ENCODE results near the gene HSPB9. TPM values are rescaled to one million over a fixed set of nuclear protein-coding genes. Genes with fewer than 3 reads are reported as not detected.
A peak's percentile ranks its signal among the peaks of the same experiment; 100 is the strongest.

The HSPB9 gene
- under 1 TPM; 0.09 to 0.11 TPM for total RNA-seq

GRCh38 chr17:42122371-42123303 lies at the start of gene HSPB9:
TSS of gene HSPB9 (plus strand) at chr17:42122804. CDS start at chr17:42122851, 47 bp downstream.
- intact Hi-C loops (cut with DNase I, micrococcal nuclease): no loop called here
- peak within 1 kb of the TSS; percentile 70 for H3K4me3 Mint-ChIP-seq
- no peak for DNase-seq
- peaks cover 23% of the 10 kb centered on the region for H3K4me1 Mint-ChIP-seq
- H3K9me3 Mint-ChIP-seq (ENCODE audit: low read depth): no peaks in the 10 kb centered on the region
- ChIA-PET CTCF (interaction anchor here (0.6 to 1.0 kb wide), 4 partner anchors 39 to 1379 kb away, joined by 3 to 5 read pairs (median 4); no protein-coding TSS in a partner anchor), POLR2A (no interaction called here)
- ATAC-seq: no peak
- H3K36me3 Mint-ChIP-seq (ENCODE audit: low read depth): peaks cover 28% of the 10 kb centered on the region
- H3K27ac Mint-ChIP-seq: no peak within 1 kb of the TSS
- H3K27me3 Mint-ChIP-seq: no peaks in the 10 kb centered on the region

DNA sequence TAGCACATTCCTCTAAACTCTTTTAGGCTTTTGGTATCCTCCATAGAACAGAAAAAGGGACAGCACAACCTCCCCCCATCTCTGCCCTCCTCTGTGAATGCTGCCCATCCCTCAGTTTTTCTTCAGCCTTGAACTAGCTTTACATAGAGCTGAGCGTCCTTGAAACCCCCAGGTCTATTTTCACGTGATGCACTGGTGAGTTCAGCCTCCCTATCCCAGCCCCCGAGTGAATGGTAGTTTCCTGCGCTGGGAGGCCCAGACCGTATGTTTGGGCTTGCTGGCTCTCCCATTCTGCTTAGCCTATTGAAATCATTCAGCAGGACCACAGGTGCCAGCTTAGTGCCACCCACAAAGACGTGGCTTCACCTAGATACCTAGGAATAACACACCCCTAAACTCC lies 46.8 kb upstream of the HSPB9 start:
- ChIA-PET CTCF (no interaction called here), POLR2A (no interaction called here)
- Mint-ChIP-seq H3K36me3 (ENCODE audit: low read depth) (no peaks in the 10 kb centered on the region), H3K4me3 (no peak overlapping the region), H3K9me3 (ENCODE audit: low read depth) (no peaks in the 10 kb centered on the region), H3K27me3 (peaks cover 15% of the 10 kb centered on the region), H3K4me1 (peaks cover 6% of the 10 kb centered on the region), H3K27ac (no peak overlapping the region)
- no peak for DNase-seq
- intact Hi-C loops (cut with DNase I, micrococcal nuclease): no loop called here
- no peak for ATAC-seq

GRCh38 chr17:42076797-42077559 lies 45.6 kb upstream of the HSPB9 start:
- DNase-seq (no peak), ATAC-seq (no peak)
- POLR2A ChIA-PET: no interaction called here
- H3K4me3 Mint-ChIP-seq: no peak overlapping the region
- H3K36me3 Mint-ChIP-seq (ENCODE audit: low read depth): no peaks in the 10 kb centered on the region
- intact Hi-C loops (cut with DNase I, micrococcal nuclease): no loop called here
- no peak overlapping the region for H3K27ac Mint-ChIP-seq
- H3K4me1 Mint-ChIP-seq: peaks cover 2% of the 10 kb centered on the region
- CTCF ChIA-PET: interaction anchor here (0.7 to 1.1 kb wide), 3 partner anchors 9 to 127 kb away, joined by 3 to 4 read pairs (median 4); no protein-coding TSS in a partner anchor
- no peaks in the 10 kb centered on the region for H3K9me3 Mint-ChIP-seq (ENCODE audit: low read depth)
- H3K27me3 Mint-ChIP-seq: peaks cover 7% of the 10 kb centered on the region

GRCh38 chr17:42077755-42078154 lies 44.8 kb upstream of the HSPB9 start:
- CTCF ChIA-PET: no interaction called here
- peaks cover 6% of the 10 kb centered on the region for H3K27me3 Mint-ChIP-seq
- ATAC-seq (no peak), DNase-seq (no peak)
- H3K4me1 Mint-ChIP-seq: no peaks in the 10 kb centered on the region
- no peak overlapping the region for H3K4me3 Mint-ChIP-seq
- POLR2A ChIA-PET: no interaction called here
- H3K36me3 Mint-ChIP-seq (ENCODE audit: low read depth): no peaks in the 10 kb centered on the region
- intact Hi-C loops (cut with DNase I, micrococcal nuclease): no loop called here
- no peak overlapping the region for H3K27ac Mint-ChIP-seq
- no peaks in the 10 kb centered on the region for H3K9me3 Mint-ChIP-seq (ENCODE audit: low read depth)

DNA sequence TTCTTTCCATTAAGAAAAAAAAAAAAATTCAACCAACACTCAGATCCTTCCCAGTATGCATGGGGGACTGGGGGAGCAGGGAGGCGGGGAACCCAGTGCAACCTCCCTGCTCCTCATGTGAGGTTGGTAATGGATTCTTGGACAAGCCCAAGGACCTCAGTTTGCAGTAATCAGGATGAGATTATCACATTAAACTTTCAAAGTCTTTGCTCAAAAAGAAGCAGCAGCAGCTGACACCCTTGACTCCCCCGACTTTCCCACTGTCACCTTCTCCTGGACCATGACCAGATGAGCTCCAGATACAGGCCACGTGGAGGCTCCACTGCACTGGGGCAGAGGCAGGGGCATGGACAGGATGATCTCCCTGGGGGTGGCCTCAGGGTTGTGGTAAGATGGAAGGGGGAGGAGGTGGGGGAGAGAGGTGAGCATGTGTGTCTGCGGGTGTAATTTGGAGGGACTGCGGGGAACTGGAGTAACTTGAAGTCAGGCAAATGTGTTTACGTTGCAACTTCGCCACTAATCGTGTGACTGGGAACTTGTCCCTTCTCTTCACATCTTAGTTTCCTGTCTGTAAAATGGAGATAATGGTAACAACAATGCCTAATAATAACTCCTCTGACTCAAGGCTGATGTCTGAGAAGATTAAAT lies 44.1 kb upstream of the HSPB9 start:
- H3K4me3 Mint-ChIP-seq: no peak overlapping the region
- no peaks in the 10 kb centered on the region for H3K4me1 Mint-ChIP-seq
- no peak overlapping the region for H3K27ac Mint-ChIP-seq
- peaks cover 4% of the 10 kb centered on the region for H3K27me3 Mint-ChIP-seq
- POLR2A ChIA-PET: no interaction called here
- intact Hi-C loops (cut with DNase I, micrococcal nuclease): no loop called here
- ATAC-seq: no peak
- CTCF ChIA-PET: interaction anchor here (1.1 kb wide), 1 partner anchor 13 kb away, joined by 3 read pairs; no protein-coding TSS in a partner anchor
- H3K9me3 Mint-ChIP-seq (ENCODE audit: low read depth): no peaks in the 10 kb centered on the region
- H3K36me3 Mint-ChIP-seq (ENCODE audit: low read depth): no peaks in the 10 kb centered on the region
- DNase-seq: no peak

DNA sequence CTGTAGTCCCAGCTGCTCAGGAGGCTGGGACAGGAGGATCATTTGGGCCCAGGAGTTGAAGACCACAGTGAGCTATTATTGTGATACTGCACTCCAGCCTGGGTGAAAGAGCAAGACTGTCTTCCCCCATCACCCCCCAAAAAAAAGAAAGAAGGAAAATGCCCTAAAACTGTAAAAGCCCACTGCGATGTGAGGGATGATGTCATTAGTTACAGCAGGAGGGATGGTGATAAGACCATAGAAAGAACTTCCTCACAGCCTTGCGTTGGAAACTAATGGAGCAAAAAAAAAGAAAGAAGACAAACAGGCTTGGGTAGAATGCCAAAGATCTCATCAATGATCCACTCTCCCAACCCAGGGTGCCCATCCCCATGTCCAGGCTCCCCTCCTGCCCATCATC lies 43.1 kb upstream of the HSPB9 start:
- Mint-ChIP-seq H3K4me3 (no peak overlapping the region), H3K27me3 (no peaks in the 10 kb centered on the region), H3K4me1 (no peaks in the 10 kb centered on the region), H3K36me3 (ENCODE audit: low read depth) (no peaks in the 10 kb centered on the region), H3K27ac (no peak overlapping the region), H3K9me3 (ENCODE audit: low read depth) (no peaks in the 10 kb centered on the region)
- ChIA-PET POLR2A (interaction anchor here (0.6 kb wide), 1 partner anchor 209 kb away, joined by 6 read pairs; the partner anchor contains the start of gene STAT5A), CTCF (interaction anchor here (1.1 to 1.7 kb wide), 2 partner anchors 12 to 14 kb away, joined by 3 to 10 read pairs; no protein-coding TSS in a partner anchor)
- intact Hi-C loops (cut with DNase I, micrococcal nuclease): no loop called here
- no peak for ATAC-seq
- no peak for DNase-seq

GRCh38 chr17:42081516-42082129 lies 41.0 kb upstream of the HSPB9 start:
- Mint-ChIP-seq H3K9me3 (ENCODE audit: low read depth) (no peaks in the 10 kb centered on the region), H3K27me3 (no peaks in the 10 kb centered on the region), H3K36me3 (ENCODE audit: low read depth) (no peaks in the 10 kb centered on the region), H3K4me1 (no peaks in the 10 kb centered on the region), H3K4me3 (no peak overlapping the region), H3K27ac (no peak overlapping the region)
- ATAC-seq (no peak), DNase-seq (no peak)
- ChIA-PET POLR2A (no interaction called here), CTCF (interaction anchor here (1.7 kb wide), 1 partner anchor 14 kb away, joined by 10 read pairs; no protein-coding TSS in a partner anchor)
- intact Hi-C loops (cut with DNase I, micrococcal nuclease): no loop called here

GRCh38 chr17:42087042-42087701 lies 35.4 kb upstream of the HSPB9 start:
- no peak for ATAC-seq
- Mint-ChIP-seq H3K4me1 (no peaks in the 10 kb centered on the region), H3K9me3 (ENCODE audit: low read depth) (no peaks in the 10 kb centered on the region), H3K27me3 (peaks cover 2% of the 10 kb centered on the region), H3K27ac (no peak overlapping the region), H3K4me3 (no peak overlapping the region), H3K36me3 (ENCODE audit: low read depth) (no peaks in the 10 kb centered on the region)
- intact Hi-C loops (cut with DNase I, micrococcal nuclease): no loop called here
- CTCF ChIA-PET: interaction anchor here (0.6 to 0.9 kb wide), 3 partner anchors 19 to 628 kb away, joined by 3 to 4 read pairs (median 3); no protein-coding TSS in a partner anchor
- POLR2A ChIA-PET: no interaction called here
- no peak for DNase-seq

- DNase-seq (no peak), ATAC-seq (no peak)
- intact Hi-C loops (cut with DNase I, micrococcal nuclease): no loop called here
- CTCF ChIA-PET: interaction anchor here (0.6 to 0.9 kb wide), 3 partner anchors 20 to 628 kb away, joined by 3 to 4 read pairs (median 3); no protein-coding TSS in a partner anchor
- Mint-ChIP-seq H3K27me3 (peaks cover 4% of the 10 kb centered on the region), H3K9me3 (ENCODE audit: low read depth) (no peaks in the 10 kb centered on the region), H3K4me3 (no peak overlapping the region), H3K36me3 (ENCODE audit: low read depth) (no peaks in the 10 kb centered on the region), H3K4me1 (no peaks in the 10 kb centered on the region), H3K27ac (no peak overlapping the region)
- POLR2A ChIA-PET: no interaction called here
Measured at GRCh38 chr17:42087736-42088705, 34.6 kb upstream of the HSPB9 start.

GRCh38 chr17:42088736-42089135 lies 33.9 kb upstream of the HSPB9 start:
- DNase-seq: no peak
- H3K4me1 Mint-ChIP-seq: no peaks in the 10 kb centered on the region
- ChIA-PET POLR2A (no interaction called here), CTCF (no interaction called here)
- H3K27ac Mint-ChIP-seq: no peak overlapping the region
- H3K27me3 Mint-ChIP-seq: peaks cover 4% of the 10 kb centered on the region
- ATAC-seq: no peak
- intact Hi-C loops (cut with DNase I, micrococcal nuclease): no loop called here
- no peak overlapping the region for H3K4me3 Mint-ChIP-seq
- H3K36me3 Mint-ChIP-seq (ENCODE audit: low read depth): no peaks in the 10 kb centered on the region
- no peaks in the 10 kb centered on the region for H3K9me3 Mint-ChIP-seq (ENCODE audit: low read depth)

Data from activated CD4-positive, alpha-beta T cell treated with anti-CD3 and anti-CD28 coated beads for 36 hours (primary cell).